Measurements from ENCODE around the gene PDCL2.
"Not testable (repeated sequence)": the region's sequence is repeated elsewhere in the genome, so short reads cannot be mapped to it uniquely, and the experiment has no call there.

Gene PDCL2

GRCh38 chr4:55588160-55588559 lies 3.9 kb downstream of the PDCL2 start:
- DNase-seq (ENCODE audit: low spot score): no peak

- not testable (repeated sequence) for DNase-seq (ENCODE audit: low spot score)
Measured at GRCh38 chr4:55582773-55583172, 9.3 kb downstream of the PDCL2 start.

- DNase-seq (ENCODE audit: low spot score): no peak
Measured at GRCh38 chr4:55578341-55579010, 13.6 kb downstream of the PDCL2 start.

- DNase-seq (ENCODE audit: low spot score): no peak
Measured at GRCh38 chr4:55575513-55575912, 16.5 kb downstream of the PDCL2 start.

- DNase-seq (ENCODE audit: low spot score): no peak
Measured at GRCh38 chr4:55574252-55574651, 17.8 kb downstream of the PDCL2 start.

GRCh38 chr4:55571806-55572205 lies 20.2 kb downstream of the PDCL2 start:
- no peak for DNase-seq (ENCODE audit: low spot score)

- DNase-seq (ENCODE audit: low spot score): no peak
Measured at GRCh38 chr4:55568905-55569504, 23.0 kb downstream of the PDCL2 start.

GRCh38 chr4:55561889-55562288 lies 30.2 kb downstream of the PDCL2 start:
- no peak for DNase-seq (ENCODE audit: low spot score)

- no peak for DNase-seq (ENCODE audit: low spot score)
Measured at GRCh38 chr4:55560096-55560495, 31.9 kb downstream of the PDCL2 start.

GRCh38 chr4:55554453-55555030 lies 37.5 kb downstream of the PDCL2 start:
- DNase-seq (ENCODE audit: low spot score): no peak

GRCh38 chr4:55553441-55554201 lies 38.4 kb downstream of the PDCL2 start:
- no peak for DNase-seq (ENCODE audit: low spot score)

- not testable (repeated sequence) for DNase-seq (ENCODE audit: low spot score)
Measured at GRCh38 chr4:55551964-55552363, 40.1 kb downstream of the PDCL2 start.

- no peak for DNase-seq (ENCODE audit: low spot score)
Measured at GRCh38 chr4:55549888-55550287, 42.2 kb downstream of the PDCL2 start.

GRCh38 chr4:55547918-55548317 lies 44.1 kb downstream of the PDCL2 start:
- no peak for DNase-seq (ENCODE audit: low spot score)

- no peak for DNase-seq (ENCODE audit: low spot score)
Measured at GRCh38 chr4:55547466-55547770, 44.6 kb downstream of the PDCL2 start.

- DNase-seq (ENCODE audit: low spot score): peak; percentile 71
Measured at GRCh38 chr4:55546756-55547465, 45.1 kb downstream of the PDCL2 start, which contains the start of gene CLOCK. Gene CLOCK (minus strand): TSS chr4:55546909. CDS start chr4:55482785, 64,124 bp downstream.

GRCh38 chr4:55546506-55546755 lies 45.6 kb downstream of the PDCL2 start:
- no peak for DNase-seq (ENCODE audit: low spot score)

- DNase-seq (ENCODE audit: low spot score): peak; percentile 40
Measured at GRCh38 chr4:55545641-55546505, 46.2 kb downstream of the PDCL2 start.

- peak; percentile 6 for DNase-seq (ENCODE audit: low spot score)
Measured at GRCh38 chr4:55545151-55545550, 46.9 kb downstream of the PDCL2 start.

GRCh38 chr4:55543858-55544257 lies 48.2 kb downstream of the PDCL2 start:
- DNase-seq (ENCODE audit: low spot score): no peak

GRCh38 chr4:55540271-55540670 lies 51.8 kb downstream of the PDCL2 start:
- no peak for DNase-seq (ENCODE audit: low spot score)

- no peak for DNase-seq (ENCODE audit: low spot score)
Measured at GRCh38 chr4:55539658-55540057, 52.4 kb downstream of the PDCL2 start.
